Skin of body (tissue), 2 donors: Measurements from ENCODE around the gene MRPL19. TPM values are rescaled to one million over a fixed set of nuclear protein-coding genes. Genes with fewer than 3 reads are reported as not detected.

Source experiments
- DNase-seq: peaks from one replicate; lab custom pipeline; 2025; lab: John Stamatoyannopoulos, UW
- total RNA-seq: library from RNA; depleted of rRNA; stranded (reverse); fragments of >200 nt; gene quantifications from one replicate; pipeline ENCODE4 v1.2.3, GENCODE V29; 2014

The MRPL19 gene
- 35.0 TPM for total RNA-seq

DNA sequence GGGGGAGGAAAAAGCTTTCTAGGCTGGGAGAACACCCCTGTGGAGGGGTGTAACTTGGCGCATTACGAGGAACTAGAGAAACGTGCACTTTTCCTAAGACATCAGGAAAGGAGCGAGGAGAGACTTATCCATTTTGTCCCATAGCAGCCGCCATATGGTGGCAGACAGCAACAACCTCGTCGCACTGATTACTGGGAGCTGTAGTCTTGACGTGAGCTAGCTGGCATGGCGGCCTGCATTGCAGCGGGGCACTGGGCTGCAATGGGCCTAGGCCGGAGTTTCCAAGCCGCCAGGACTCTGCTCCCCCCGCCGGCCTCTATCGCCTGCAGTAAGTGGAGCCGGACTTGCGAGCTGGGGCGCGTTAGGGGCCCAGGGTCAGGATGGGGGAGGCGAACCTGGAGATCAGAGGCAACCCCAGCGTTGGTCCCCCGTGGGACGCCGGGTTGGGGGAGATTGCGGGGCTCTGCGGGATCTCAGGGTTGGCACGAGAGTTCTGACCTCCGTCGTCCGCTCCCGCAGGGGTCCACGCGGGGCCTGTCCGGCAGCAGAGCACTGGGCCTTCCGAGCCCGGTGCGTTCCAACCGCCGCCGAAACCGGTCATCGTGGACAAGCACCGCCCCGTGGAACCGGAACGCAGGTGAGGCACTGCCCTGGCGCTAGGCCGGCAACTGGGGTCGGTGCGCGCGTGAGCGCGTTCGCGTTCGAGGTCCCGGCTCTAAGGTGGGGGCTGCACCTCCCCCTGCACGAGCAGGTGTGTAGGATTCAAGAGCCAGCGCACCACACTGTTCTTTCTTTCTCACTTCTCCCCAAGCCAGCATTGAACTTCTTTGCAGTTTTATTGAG lies at the start of gene MRPL19:
Gene MRPL19 (plus strand): TSS at position 201 of the 843 bp plus-strand sequence. CDS start 25 bp downstream, at position 226.
- peak; percentile 84 for DNase-seq

DNA sequence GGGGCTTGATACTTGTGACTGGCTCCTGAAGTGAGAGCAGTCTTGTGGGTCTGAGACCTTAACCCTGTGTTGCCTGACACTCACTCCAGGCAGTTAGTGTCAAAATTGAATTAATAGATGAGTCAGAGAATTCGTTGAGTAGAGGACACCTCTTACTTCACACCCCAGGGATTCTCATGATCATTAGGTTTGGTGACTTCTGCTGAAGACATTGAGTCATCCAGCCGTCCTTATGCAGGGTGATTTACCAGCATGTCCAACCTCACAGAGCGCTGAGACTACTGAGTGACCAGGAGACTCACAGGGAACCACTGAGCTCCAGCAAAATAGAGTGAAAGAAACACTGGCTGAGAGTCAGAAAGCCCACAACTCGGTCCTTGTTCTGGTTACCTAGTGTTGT lies 49.8 kb upstream of the MRPL19 start:
- DNase-seq = no peak

DNA sequence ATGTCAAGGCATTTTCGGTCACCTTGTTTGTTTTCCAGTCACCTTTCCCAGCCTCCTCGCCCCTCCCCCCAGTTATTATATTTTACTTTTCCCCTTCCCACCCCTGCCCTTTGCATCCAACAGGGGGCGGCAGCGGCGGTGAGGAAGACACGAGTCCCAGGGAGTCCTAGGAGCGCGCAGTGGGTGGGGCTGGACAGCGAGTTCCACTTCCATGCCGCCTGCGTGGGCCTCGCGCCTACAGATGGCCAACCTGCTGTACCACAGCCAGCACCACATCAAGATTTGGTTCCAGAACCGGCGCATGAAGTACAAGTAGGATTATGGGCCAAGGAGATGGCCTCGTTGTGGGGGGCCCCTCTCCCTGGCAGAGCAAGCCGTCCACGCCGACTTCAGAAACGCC lies 48.6 kb upstream of the MRPL19 start:
- no peak for DNase-seq

DNA sequence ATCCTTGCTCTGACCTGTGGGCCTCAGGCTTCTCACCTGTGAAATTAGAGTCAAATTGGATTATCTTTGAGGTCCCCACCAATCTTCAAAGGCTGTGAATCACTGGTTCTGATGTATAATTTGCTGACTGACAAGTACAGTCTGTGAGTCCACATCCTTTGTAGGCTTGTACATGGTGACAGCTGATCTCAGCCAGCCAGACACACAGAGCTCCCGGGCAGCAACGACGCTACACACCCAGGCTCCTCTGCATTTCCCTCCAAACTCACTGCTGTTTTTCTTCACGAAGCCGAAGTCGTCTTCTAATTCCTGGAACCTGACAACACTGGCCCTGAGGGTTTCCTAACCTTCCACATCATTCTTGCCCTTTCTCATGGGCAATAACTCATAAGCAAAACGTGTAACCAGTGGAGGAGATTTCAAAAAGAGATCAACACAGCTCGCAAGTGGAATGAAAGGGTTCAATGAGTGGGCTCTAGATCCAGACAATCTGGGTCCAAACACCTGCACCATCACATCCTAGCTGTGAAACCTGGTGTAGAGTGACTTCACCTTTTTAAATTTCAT lies 47.9 kb upstream of the MRPL19 start:
- no peak for DNase-seq

DNA sequence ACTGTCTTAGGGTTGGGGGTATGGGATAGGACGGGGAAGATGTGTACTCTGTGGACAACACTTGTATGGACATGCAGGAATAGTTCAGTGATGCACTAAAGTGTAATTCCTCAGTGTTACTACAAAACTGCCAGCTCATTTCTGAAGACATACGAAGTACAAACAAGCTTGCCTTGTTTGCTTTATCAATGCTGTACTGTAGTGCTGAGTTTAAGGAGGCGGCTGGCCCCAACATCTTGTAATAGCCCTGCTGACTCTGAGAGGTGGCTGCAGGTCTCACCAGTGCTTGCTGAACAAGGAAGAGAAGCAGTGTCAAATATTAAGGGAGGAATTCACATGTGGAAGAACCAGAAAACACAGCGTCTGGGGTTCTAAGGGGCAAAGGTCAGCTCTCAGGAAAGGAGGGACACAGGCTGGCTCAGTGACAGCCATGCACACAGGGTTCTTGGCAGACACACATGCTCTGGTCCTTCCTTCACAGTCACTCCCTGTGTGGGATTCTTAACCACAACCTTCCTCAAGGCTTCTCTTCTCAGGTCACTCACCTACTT lies 46.0 kb upstream of the MRPL19 start:
- no peak for DNase-seq

DNA sequence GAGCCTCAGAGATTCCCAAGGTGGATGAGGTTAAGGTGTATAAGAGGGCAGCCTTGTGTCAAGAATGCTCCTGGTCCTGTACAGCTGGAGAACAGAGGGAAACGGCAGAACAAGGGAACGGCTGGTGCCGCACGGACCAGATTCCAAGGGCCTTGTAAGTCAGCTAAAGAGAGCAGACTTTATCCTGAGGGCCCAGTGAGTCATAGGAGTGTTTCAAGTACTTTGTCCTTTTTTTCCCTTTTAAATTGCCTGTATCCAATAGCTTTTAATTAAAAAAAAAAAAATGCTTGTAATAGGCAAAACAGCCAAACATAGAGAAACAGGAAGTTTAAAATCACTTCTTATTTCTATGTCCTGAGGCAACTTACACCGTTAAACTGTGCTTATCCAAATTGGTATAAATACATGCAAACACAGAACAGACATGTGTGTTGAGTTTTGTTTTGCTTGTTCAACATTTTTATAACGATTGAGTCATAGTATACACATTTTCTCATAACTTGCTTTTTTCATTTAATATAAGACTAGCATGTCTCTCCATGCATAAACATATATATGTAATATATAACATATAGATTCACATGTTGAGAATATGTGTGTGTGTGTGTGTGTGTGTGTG lies 43.8 kb upstream of the MRPL19 start:
- peak; percentile 56 for DNase-seq

DNA sequence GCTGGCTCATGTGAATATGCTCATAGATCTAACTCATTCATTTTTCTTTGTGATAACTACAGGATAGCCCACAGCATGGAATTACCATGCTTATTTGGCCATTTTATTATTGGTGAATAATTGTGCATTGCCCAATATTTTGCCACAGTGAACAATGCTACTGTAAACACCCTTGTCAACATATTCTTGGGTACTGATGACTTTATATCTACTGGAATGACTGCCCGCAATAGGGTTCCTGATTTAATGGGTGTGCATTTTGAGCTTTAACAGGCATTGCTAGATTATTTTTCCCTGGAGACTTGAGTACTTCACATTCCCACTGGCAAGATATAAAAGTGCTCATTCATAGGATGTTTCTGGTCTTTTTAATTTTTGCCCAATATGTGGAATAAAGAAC lies 43.1 kb upstream of the MRPL19 start:
- no peak for DNase-seq

DNA sequence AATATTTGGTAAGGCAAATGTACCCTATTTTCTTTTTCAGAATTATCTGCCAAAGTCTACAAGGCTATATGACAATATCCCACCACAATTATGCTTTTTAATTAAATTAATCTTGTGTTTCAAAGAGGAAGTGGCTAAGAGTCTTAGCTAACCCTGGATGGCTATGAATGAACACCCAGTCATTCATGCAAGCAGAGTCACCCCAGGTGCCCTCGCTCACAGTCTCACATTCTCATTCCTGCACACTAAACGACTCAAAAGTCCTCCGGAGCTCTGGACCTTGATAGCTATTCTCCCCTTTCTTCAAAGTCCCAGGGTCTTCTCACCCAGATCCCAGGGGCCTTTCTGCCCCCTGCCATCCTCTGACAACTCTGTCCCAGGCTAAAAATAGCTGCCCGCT lies 42.1 kb upstream of the MRPL19 start:
- no peak for DNase-seq

DNA sequence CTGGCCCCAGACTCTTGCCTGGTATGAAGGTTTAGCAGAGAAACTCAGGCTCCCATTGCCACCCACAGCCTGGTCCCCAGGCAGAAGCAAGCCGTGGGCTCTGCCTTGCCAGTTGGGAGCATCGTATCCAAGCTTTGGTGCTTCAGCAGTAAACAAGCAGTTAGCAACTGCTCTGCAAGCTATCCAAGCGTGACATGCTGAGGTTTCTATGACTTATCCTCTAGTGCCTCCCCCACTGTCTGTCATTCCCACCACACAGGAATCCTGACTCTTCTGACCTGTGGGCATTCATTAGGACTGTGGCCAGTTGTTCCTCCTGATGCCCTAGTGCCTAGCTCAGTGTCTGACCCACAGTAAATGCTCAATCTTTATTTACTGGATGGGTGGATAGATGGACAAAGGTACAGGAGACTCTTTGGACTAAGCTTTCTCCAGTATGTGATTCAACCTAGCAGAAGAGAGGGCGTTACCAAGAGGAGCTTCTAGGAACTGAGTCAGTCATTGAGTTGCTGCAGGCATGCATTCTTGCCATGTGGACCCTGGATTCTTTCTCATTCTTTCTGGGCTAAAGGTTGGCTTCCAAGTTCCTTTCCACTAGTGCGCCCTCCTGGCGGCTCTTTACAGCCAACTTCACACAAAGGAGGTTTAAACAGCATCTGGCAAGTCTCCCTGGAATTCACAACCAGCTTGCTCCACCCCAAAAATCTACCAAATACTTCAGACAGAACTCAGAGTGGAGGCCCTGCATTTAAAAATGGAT lies 40.6 kb upstream of the MRPL19 start:
- no peak for DNase-seq

DNA sequence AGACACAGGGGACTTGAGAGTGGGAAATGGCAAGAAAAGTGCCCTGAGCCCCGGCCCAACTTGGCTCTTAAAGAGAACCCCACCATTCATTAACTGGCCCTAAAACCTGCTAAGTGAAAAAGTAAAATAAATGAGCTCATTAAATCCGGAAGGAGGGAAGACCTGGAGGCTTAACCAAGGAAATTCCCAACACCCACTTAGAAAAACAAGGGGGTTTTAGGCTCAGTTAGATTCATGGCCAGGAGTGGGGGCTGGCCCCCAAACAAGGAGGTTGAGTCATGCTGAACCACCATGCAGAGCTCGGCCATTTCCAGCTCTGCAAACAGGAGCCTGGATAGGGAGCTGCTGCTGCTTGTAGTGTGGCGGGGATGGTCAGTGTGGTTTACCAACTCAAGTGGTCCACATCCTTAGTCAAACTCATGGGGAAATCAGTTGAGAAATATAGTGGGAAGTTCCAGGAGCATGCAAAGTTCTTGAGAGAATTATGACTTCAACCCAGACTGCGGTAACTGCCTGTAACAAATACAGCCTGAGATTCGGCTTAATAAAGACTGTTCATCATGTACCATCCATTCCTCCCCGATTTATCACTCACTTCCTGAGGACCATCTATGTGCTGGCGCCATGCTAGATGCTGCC lies 39.7 kb upstream of the MRPL19 start:
- DNase-seq = no peak

DNA sequence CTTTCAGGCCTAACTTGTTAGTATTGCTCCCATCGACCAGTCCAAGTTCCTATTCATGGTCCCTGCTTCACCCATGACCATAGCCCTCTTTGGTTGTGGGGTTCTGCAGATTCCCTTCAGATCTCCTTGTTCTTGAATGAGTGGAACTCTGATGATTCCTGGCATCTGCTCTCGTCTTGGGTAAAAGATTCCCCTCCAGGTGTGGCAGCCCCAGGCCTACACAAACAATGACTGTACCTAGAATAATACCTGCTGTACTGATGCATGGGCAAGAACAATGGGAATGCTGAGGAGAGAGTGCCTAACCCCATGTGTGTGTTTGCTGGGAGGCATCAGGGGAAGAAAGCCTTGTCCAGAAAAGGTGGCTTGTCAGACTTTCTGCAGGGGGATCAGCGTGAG lies 39.2 kb upstream of the MRPL19 start:
- DNase-seq = no peak

DNA sequence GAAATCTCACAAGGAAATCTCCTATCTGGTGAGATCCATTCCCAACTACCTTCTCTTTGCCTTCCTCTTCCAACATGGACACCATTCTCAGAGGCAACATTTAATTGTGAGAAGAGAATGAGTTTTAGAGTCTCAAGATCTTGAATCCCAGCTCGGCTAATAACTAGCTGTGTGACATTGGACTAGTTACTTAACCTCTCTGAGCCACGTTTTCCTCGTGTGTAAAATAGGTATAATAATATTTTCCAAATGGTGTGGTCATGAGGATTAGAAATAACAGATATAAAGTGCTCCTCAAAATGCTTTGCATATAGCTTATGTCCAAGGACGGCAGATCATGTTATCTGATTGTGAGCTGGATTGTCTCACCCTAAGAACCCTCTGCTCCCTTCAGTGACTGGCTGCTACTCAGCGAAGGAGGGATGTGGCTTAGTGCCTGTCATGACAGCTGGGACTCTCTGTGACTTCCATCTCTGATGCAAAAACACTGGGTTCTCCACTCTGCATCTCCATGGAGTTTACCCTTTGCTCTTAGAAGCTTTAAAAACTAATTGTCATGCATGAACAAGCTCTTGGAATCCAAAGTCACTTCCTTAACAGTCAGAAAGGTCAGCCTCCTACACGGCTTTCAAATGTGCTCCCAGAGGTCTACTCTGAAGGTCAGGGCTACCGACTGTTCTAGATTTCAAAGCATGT lies 38.4 kb upstream of the MRPL19 start:
- no peak for DNase-seq

DNA sequence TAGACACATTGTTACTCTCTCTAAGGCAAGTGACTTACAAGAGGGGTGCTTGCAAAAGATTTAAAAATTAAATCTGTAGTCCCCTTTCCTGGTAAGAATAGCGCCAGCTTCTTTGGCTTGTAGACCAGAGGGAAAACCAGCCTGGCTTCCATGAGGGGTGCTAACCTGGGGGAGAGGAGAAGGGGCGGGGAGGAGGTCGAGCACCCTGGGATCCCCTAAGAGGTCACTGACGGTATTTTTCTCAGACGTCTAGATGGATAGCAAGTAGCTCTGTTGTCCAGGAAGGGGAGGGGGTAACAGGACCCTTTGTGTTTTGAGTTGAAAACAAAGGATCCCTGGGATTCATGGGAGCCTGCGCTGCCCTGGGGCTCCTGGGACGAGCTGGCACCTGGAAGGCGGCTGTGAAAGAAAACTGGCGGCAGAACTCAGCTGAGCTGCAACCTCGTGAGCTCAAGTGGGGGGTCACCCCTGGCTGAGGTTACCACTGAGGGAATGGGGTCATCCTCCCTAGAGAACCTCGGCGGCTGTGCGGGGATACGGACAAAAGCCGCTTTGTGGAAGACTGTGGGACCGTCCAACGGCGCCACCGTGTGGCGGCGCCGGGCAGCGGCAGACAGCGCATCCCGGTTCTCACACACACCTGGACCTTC lies 37.8 kb upstream of the MRPL19 start:
- no peak for DNase-seq

DNA sequence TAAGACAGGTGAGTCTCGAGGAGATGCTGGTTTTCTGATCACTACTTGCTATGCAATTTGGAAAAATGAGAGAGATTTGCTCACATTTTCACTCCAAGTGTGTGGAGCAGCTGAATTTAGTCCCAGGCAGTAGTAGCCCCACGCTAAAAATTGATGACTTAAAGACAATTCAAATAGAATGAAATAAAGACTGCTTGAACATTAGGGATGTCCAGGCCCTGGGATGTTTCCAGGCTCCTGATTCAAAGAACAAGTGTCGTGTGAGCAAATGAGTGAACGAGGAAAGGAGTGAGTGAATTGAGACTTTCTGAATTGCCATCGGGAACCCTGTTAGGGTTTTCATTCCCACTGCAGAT lies 37.3 kb upstream of the MRPL19 start:
- no peak for DNase-seq

DNA sequence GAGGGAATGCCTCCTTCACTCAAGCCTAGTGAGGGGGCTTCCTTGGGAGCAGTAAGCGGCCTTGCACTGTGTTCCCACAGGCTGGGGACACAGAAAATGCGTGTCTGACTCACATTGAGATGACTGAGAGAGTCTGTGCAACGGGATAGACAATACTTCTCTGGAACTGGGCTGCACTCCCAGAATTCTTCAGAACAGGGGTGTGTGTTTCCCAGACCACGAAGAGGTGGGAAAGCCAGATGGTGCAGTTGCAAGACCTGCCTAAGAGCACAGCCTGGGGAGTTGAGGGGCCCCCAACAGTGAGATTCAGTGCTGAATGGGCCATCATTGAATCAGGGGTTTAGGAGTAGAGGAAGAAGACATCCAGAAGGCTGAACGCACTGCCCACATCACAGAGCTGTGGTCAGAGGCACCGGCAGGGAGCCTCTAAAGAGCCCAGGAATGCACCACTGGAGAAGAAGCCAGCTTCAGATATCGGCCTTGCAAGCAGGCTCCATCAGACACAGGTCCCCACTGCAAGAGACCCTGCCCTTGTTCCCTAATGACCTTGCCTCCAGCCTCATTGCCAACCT lies 36.6 kb upstream of the MRPL19 start:
- no peak for DNase-seq

DNA sequence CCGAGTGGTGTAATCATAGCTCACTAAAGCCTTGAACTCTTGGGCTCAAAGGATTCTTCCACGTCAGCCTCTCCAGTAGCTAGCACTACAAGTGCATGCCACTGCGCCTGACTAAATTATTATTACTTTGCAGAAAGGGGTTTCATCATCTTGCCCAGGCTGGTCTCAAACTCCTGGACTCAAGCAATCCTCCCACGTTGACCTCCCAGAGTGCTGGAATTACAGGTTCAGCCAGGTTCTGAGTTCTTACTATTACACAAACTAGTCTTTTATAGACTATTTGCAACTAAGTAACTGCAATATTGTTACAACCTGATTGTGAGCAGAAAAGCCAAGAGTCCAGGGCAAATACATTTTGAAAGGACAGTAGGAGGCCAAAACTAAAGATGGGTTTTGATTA lies 35.9 kb upstream of the MRPL19 start:
- DNase-seq = no peak

DNA sequence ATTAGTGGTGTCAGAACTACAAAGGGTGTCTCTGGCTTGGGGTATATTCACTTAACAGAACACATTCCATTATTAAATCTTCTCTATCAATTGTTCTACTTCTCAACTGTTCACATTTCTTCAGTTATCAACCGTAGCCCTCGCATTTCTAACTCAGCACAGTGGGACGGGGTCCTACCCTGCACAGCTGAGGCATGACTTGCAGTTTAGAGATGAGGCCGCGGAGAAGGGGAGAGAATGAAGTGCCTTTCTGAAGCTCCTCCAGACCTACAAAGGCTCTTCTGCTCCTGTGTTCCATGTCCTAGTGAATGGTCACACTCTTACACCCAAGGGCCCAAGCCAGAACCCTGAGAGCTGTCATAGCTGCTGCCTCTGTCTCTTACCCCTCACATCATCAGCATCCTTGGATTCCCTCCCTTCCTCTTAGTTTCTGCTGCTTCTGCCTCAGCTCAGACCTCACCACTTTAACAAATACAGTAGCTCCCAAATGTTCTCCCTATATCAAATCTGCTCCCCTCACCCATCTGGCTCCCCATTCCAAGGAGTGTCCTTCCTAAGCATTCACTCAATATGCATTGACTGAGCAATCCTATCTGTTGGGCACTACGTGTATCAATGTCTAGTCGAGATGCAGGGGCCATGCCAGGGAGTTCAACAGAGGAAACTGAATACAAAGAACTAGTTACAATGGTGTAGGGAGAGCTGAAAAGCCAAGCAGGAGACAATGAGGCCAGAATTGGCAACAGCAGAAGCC lies 34.3 kb upstream of the MRPL19 start:
- DNase-seq = no peak

DNA sequence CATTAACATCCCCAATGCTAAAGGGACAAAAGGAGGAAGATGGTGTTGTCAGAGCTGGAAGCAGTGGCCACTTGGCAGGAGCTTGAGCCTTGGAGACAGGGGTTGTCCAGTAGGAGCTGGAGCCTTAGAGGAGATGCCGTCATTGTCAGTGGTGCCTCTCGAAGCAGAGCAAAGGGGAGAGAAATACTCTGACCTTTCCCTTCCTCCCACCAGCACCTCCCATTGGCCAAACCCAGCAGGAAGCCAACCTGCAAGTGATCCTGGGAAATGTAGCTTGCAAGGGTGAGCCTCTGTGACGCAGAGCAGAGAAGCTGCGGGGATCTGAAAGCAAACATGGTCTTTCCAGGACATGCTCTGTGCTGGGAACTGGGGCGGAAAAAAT lies 33.7 kb upstream of the MRPL19 start:
- no peak for DNase-seq

DNA sequence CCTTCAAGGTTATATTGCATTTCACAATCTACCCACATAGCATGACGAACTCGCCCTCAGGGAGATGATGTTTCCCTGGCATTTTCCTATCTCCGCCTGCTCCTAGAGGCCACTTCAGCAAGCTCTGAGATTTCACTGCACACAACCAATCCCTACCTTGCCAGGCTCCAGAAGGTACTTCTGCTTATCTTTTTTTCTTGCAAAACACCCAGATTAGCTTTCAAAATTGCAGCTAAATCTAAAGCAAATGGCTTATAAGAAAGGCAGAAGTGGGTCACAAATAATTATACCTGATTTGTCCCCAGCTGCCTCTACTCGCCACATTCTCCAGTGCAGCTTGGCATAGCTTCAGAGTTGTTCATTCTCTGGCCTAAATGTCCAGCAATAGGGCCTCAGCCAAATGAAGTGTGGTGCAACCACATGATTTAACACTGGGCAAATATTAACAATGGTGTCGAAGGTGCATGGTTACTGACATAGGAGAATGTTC lies 32.4 kb upstream of the MRPL19 start:
- DNase-seq = no peak
